ENCODE data around the gene SMIM45.

SMIM45 gene

GRCh38 chr22:42001706-42002105 lies 49.8 kb downstream of the SMIM45 start:
- TF ChIP-seq ELK1 (IDR thresholded peaks at IDR 0.05; ENCODE audit: borderline replicate concordance, low read depth, low read length) (no peak), RCOR1 (IDR thresholded peaks at IDR 0.05; ENCODE audit: insufficient replicate concordance, low read length) (no peak), MXI1 (IDR thresholded peaks at IDR 0.05; ENCODE audit: borderline replicate concordance, low read depth, low read length) (no peak), POLR2A (IDR thresholded peaks at IDR 0.05; ENCODE audit: low read depth, low read length) (no peak), MAZ (IDR thresholded peaks at IDR 0.05; ENCODE audit: borderline replicate concordance, low read depth, low read length) (no peak), RFX5 (IDR thresholded peaks at IDR 0.05; ENCODE audit: low read depth, low read length) (no peak), BHLHE40 (IDR thresholded peaks at IDR 0.05; ENCODE audit: low read depth, low read length) (no peak), CTCF (conservative IDR thresholded peaks at IDR 0.05; ENCODE audit: low read depth, low read length) (no peak), MAFK (IDR thresholded peaks at IDR 0.05; ENCODE audit: low read depth, low read length) (no peak), FOS (IDR thresholded peaks at IDR 0.05; ENCODE audit: low read depth, low read length) (no peak), USF2 (IDR thresholded peaks at IDR 0.05; ENCODE audit: low read depth, low read length) (no peak), CHD1 (IDR thresholded peaks at IDR 0.05; ENCODE audit: low read depth, low read length) (no peak), NFE2L2 (IDR thresholded peaks at IDR 0.05; ENCODE audit: low read depth, low read length) (no peak), CEBPB (IDR thresholded peaks at IDR 0.05; ENCODE audit: low read depth, low read length) (no peak), SMC3 (IDR thresholded peaks at IDR 0.05; ENCODE audit: low read depth, low read length) (no peak), RAD21 (IDR thresholded peaks at IDR 0.05; ENCODE audit: low read length) (no peak)
- no peaks in the 10 kb centered on the region; the same call in 1 of the 2 replicates for H3K9me1 ChIP-seq (ENCODE audit: insufficient read depth, low read length)
- POLR2A ChIA-PET (ENCODE audit: unreplicated experiment): no interaction called here
- DNase-seq (no peak), ATAC-seq (ENCODE audit: low read depth) (no peak)
- no peak overlapping the region for H3K9ac ChIP-seq (ENCODE audit: low read depth, low read length)
- H4K8ac ChIP-seq (ENCODE audit: low read depth in 2 of 2, low read length in 2 of 2): no peak overlapping the region
- dilution Hi-C loops (cut with HindIII; ENCODE audit: low sequenced_read_pairs, unreplicated experiment) (no loop called here), intact Hi-C loops (cut with micrococcal nuclease) (no loop called here), in situ Hi-C loops (cut with MboI; ENCODE audit: low sequenced_read_pairs) (no loop called here)
- no peak overlapping the region for H3K56ac ChIP-seq (ENCODE audit: extremely low read depth, insufficient read depth, low read length)
- H3K9me3 ChIP-seq (ENCODE audit: control insufficient read depth, insufficient read depth, low read length): no peaks in the 10 kb centered on the region; the same call in 1 of the 2 replicates
- no peak overlapping the region for H3K27ac ChIP-seq (ENCODE audit: insufficient read depth, low read length)
- H2AFZ ChIP-seq (replicated peaks; ENCODE audit: low read length, poor library complexity): no peak overlapping the region
- H3K4me3 ChIP-seq (ENCODE audit: insufficient read depth, low read depth, low read length): no peak overlapping the region
- H3K4me2 ChIP-seq (ENCODE audit: low read depth, low read length): no peak overlapping the region
- H3K14ac ChIP-seq (replicated peaks; ENCODE audit: low read depth, low read length): no peak overlapping the region
- no peak overlapping the region for H2AK9ac ChIP-seq (replicated peaks; ENCODE audit: low read depth, low read length, poor library complexity)
- no peaks in the 10 kb centered on the region for H4K20me1 ChIP-seq (ENCODE audit: insufficient read depth, low read length)
- CTCF ChIA-PET: no interaction called here
- BruUV-seq (replicated peaks): no TSS peak
- H2BK15ac ChIP-seq (ENCODE audit: low read depth, low read length): no peak overlapping the region
- no peak overlapping the region for H4K5ac ChIP-seq (ENCODE audit: low read depth, low read length)
- H3K36me3 ChIP-seq (ENCODE audit: control insufficient read depth, insufficient read depth, low read length): no peaks in the 10 kb centered on the region
- H3K79me1 ChIP-seq (ENCODE audit: low read depth in 1 of 2, low read length in 2 of 2): no peaks in the 10 kb centered on the region
- H3K23ac ChIP-seq (ENCODE audit: low read depth, low read length): no peak overlapping the region
- H3K27me3 ChIP-seq (ENCODE audit: control insufficient read depth, insufficient read depth, low read length): peaks cover 7% of the 10 kb centered on the region
- H2AK5ac ChIP-seq (ENCODE audit: low read depth, low read length): no peak overlapping the region
- 100% methylated on average over 3 of the region's 12 CpGs; no CpG with 5 or more reads in 1 of the 2 experiments for WGBS, 2 experiments (ENCODE audit: extremely low coverage in 2 of 2, insufficient read length in 1 of 2)
- H2BK20ac ChIP-seq (ENCODE audit: low read depth, low read length): no peak overlapping the region
- H3K18ac ChIP-seq (ENCODE audit: low read depth, low read length): no peak overlapping the region
- H2BK5ac ChIP-seq (ENCODE audit: low read depth, low read length, poor library complexity, severe bottlenecking): no peak overlapping the region
- no peaks in the 10 kb centered on the region for H3K4me1 ChIP-seq (ENCODE audit: control insufficient read depth, insufficient read depth, low read length)
- no peak overlapping the region for H2BK120ac ChIP-seq (ENCODE audit: low read depth, low read length)
- no peak overlapping the region for H4K91ac ChIP-seq (ENCODE audit: insufficient read depth, low read depth, low read length)
- no peak overlapping the region for H3K4ac ChIP-seq (ENCODE audit: low read depth, low read length)

All from IMR-90 (cell line).